GM12864 (cell line): ENCODE measurements around the gene MAGI1.

ENCODE experiments used
- DNase-seq: peaks from one replicate; pipeline ENCODE4 v3.0.0-alpha.2; 2011; ENCODE audit warnings: low read depth
- H3K4me3 ChIP-seq: 2 replicates; pipeline ENCODE4 v1.5.1; 2011; ENCODE audit warnings: mild to moderate bottlenecking, low read depth, low read length, control low read depth
- CTCF ChIP-seq: IDR thresholded peaks from 2 replicates; pipeline ENCODE4 v1.5.1; 2011; ENCODE audit warnings: low read depth, mild to moderate bottlenecking, moderate library complexity, low read length, control low read depth, inconsistent platforms; ENCODE audit errors: missing control alignments

MAGI1 gene

DNA sequence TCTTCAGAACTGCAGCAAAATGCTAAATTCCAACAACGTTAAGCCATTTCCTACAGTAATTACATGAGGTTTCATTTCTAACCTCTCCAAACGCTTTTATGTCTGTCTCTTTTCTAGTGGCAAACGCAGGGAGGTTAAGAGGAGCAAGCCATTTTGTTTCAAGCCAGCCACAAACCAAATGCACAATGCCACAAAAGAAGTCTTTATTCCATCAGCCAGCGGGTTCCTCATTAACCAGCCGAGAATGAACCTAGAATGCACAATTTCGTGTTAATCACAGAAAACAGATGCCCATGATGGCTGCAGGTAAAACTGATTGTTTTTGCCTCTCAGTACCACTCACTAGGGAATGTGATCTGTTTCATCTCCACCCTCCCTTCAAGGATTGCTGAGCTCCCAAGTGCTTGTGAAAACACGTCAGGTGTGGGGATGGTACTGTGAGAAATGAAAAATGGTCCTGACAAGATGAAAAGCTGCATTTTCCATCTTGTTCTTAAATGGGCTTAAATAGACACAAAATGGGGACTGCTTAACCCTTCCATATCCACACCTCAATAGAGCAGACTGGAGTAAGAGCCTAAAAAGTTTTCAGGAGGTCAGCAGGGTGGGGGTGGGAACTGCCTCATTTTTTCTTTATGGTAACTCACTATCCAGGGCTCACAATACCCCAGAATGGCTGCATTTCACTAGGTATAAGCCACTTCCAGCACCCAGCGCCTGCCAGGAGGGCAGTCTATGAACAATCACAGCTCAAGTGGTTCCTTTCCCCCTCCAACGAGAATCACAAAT, 277.1 kb downstream of the MAGI1 start:
- H3K4me3 ChIP-seq: no peak overlapping the region
- TF ChIP-seq CTCF: no peak
- no peak for DNase-seq

GRCh38 chr3:65758876-65759598, 279.7 kb downstream of the MAGI1 start:
- no peak for DNase-seq
- H3K4me3 ChIP-seq: no peak overlapping the region
- no peak for TF ChIP-seq CTCF

- no peak for TF ChIP-seq CTCF
- DNase-seq: no peak
- no peak overlapping the region for H3K4me3 ChIP-seq
These were observed 280.3 kb downstream of the MAGI1 start for GRCh38 chr3:65758438-65758837.

- no peak for DNase-seq
- no peak for TF ChIP-seq CTCF
- no peak overlapping the region for H3K4me3 ChIP-seq
These were observed 286.1 kb downstream of the MAGI1 start for GRCh38 chr3:65752636-65753035.

DNA sequence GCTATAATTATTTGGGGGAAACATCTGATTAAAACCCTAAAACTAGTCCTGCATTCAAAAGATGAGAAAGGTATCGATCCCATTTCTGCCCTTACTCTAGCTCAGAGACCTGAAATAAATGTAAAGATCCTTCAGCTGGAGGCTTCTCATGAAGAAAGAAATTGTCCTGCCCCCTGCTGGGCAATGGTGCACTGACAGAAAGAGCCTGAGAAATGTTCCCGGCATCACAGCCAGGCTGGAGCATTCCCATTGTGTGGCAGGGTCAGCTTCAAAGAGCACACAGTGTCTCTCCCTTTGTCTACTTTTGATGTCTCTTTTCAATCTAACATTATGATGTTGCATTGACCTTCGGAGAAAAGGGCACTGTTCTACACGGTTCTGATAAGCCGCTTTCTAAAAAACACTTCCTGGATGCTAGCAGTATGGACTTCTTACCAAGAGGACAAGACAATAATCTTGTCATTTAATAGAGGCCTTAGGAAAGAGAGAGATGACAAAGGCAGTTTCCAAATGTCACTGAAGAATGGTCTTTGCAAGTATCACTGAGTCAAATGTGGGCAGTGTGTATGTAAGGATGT, 287.5 kb downstream of the MAGI1 start:
- no peak for DNase-seq
- no peak overlapping the region for H3K4me3 ChIP-seq
- TF ChIP-seq CTCF: peak; percentile 72

GRCh38 chr3:65749066-65749465, 289.7 kb downstream of the MAGI1 start:
- H3K4me3 ChIP-seq: no peak overlapping the region
- no peak for TF ChIP-seq CTCF
- DNase-seq: no peak
